Skeletal muscle tissue (tissue), 4 donors: Measurements from ENCODE around the gene LDLRAD3. TPM values are rescaled to one million over a fixed set of nuclear protein-coding genes. Genes with fewer than 3 reads are reported as not detected.

Source experiments
- H3K27ac ChIP-seq: one replicate; pipeline ENCODE4 v1.7.0; 2013; ENCODE audit warnings: mild to moderate bottlenecking, low read depth, low read length, inconsistent platforms
- H3K27me3 ChIP-seq, 3 donors: one replicate each; pipeline ENCODE4 v1.7.0; 2013; ENCODE audit warnings: low read length in 3 of 3; ENCODE audit not compliant: control insufficient read depth in 3 of 3, insufficient read depth in 3 of 3
- H3K36me3 ChIP-seq, 3 donors: one replicate each; pipeline ENCODE4 v1.7.0; 2013; ENCODE audit warnings: low read length in 3 of 3; ENCODE audit not compliant: control insufficient read depth in 3 of 3, insufficient read depth in 3 of 3
- H3K4me1 ChIP-seq, 3 donors: one replicate each; pipeline ENCODE4 v1.7.0; 2013; ENCODE audit warnings: low read length in 3 of 3, mild to moderate bottlenecking in 3 of 3; ENCODE audit not compliant: control insufficient read depth in 3 of 3, insufficient read depth in 3 of 3
- H3K4me3 ChIP-seq, 3 donors: one replicate each; pipeline ENCODE4 v1.7.0; 2013; ENCODE audit warnings: low read length in 3 of 3
- H3K9ac ChIP-seq, 3 donors: one replicate each; pipeline ENCODE4 v1.7.0; 2013; ENCODE audit warnings: low read length in 3 of 3, mild to moderate bottlenecking in 3 of 3, moderate library complexity in 2 of 3, low read depth in 1 of 3
- H3K9me3 ChIP-seq, 3 donors: one replicate each; pipeline ENCODE4 v1.7.0; 2013; ENCODE audit warnings: low read length in 3 of 3; ENCODE audit not compliant: control insufficient read depth in 3 of 3
- total RNA-seq: library from RNA; depleted of rRNA; stranded (reverse); fragments of >200 nt; gene quantifications from one replicate; pipeline ENCODE4 v1.2.3, GENCODE V29; 2014
- donor health status: Osteomylitis.

Gene LDLRAD3
- total RNA-seq, 1 donor from 2014 or later: 39.1 TPM

- Histone ChIP-seq H3K4me1 (peaks cover 13 to 21% (median 13%) of the 10 kb centered on the region in 3 donors), H3K9me3 (no peaks in the 10 kb centered on the region), H3K36me3 (no peaks in the 10 kb centered on the region), H3K9ac (no peak overlapping the region), H3K27ac (no peak overlapping the region), H3K27me3 (no peaks in the 10 kb centered on the region), H3K4me3 (no peak overlapping the region)
Observed at GRCh38 chr11:36153551-36153950, 209.7 kb downstream of the LDLRAD3 start.

DNA sequence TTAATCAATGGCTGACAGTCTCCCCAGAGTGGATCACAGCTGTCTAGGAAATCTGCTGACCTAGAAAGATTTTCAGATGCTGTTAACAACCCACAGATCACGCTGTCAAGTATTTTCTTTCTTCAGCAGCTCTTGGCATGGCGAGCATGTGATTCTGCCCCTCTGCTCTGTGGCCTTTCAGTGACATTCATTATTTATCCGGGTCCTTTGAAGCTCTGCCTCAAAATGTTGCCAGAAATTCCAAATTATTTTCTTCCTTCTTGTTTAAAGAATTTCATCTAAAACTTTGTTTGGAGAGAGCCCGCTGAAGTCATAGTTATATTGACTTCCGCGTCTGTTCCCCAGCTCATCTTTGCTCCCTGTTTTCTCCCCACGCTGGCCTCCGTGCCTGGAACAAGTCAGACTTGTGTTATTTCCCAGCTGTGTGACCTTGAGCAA is 211.3 kb downstream of the LDLRAD3 start:
- Histone ChIP-seq H3K4me1 (peaks cover 5 to 7% (median 7%) of the 10 kb centered on the region in 3 donors), H3K9me3 (no peaks in the 10 kb centered on the region), H3K9ac (no peak overlapping the region), H3K27me3 (no peaks in the 10 kb centered on the region), H3K4me3 (no peak overlapping the region), H3K27ac (no peak overlapping the region), H3K36me3 (no peaks in the 10 kb centered on the region)

DNA sequence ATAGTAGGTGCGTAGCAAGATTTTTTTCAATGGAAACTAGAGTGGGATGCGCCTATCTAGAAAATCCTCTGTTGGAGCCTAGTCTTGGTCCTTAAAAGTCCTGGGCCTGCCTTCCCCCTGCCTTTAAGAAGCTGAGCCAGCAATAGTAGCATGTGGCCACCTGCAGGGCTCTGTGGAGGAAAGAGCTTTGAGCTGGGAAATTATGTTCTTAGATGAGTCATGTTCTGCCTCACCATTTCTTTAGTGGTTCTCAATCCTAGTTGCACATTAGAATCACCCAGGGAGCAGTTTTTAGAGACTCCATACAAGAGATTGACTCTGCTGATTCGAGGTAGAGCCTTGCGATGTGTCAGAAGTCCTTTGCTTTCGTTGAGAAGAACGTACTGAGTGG is 211.9 kb downstream of the LDLRAD3 start:
- peaks cover 4 to 7% (median 6%) of the 10 kb centered on the region in 3 donors for H3K4me1 ChIP-seq
- H3K36me3 ChIP-seq: no peaks in the 10 kb centered on the region
- H3K9ac ChIP-seq: no peak overlapping the region
- no peak overlapping the region for H3K4me3 ChIP-seq
- H3K27me3 ChIP-seq: no peaks in the 10 kb centered on the region
- H3K9me3 ChIP-seq: no peaks in the 10 kb centered on the region
- no peak overlapping the region for H3K27ac ChIP-seq

DNA sequence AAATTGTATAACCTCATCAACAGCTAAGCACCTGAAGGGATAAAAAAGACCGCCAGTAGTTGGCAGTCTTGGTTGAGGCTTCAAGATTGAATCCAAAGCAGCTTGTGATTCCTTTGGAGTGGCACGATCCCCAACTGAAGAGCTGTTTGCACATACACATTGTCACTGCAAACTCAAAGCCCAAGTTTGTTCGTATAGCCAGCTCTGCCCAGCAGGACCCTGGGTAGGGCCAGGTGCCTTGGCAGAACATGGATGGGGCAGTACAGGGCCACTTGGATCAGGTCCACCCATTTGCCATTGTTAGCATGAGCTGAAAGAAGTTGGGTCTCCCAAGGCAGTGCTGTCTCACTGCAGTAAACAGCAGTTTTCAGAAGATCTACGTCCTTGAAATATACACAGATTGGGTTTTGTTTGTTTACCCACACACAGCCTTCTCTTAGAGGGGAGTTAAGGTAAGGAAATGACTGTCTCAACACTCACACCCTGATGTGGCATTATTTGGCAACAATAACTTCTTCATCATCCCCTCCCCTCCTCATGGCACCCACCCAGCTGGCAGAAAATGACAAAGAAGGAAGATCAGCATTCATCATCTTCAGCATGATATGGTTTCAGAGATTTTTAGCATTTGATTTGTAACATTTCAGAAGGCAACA is 212.4 kb downstream of the LDLRAD3 start:
- Histone ChIP-seq H3K27me3 (no peaks in the 10 kb centered on the region), H3K4me1 (peaks cover 4 to 10% (median 7%) of the 10 kb centered on the region in 3 donors), H3K9ac (no peak overlapping the region), H3K4me3 (no peak overlapping the region), H3K9me3 (no peaks in the 10 kb centered on the region), H3K27ac (no peak overlapping the region), H3K36me3 (no peaks in the 10 kb centered on the region)

DNA sequence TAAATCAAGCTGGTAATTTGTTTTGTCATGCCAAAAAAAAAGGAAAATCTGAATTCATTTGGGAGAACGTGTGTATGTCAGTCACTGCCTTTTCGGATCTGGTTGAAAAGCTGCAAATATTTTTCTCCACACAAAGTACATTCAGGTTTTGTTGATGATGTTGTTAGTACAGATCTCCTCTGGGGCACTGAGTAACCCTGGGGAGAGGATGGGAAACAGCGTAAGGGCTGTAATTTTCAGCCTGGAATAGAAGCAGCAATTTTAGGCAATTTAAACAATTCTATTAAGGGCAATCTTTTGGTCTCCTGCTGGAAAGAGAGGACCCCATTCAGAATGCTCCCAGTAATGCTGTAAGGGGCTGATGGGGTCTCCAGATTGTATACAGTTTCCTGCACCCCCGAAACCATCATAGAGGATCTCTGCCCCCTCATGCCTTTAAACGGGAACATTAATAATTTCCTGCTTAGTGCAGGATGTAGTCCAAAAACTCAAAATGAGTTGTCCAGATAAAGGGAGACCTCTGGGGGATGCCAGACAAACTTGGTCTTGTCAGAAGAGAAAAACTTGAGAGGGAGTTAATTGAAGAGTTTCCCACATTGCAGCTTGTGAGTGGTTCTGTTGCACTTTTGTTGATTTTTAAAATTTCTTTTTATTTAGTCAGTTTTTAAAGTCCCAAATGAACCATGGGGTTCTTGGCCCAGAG is 213.1 kb downstream of the LDLRAD3 start:
- Histone ChIP-seq H3K9ac (no peak overlapping the region), H3K27me3 (no peaks in the 10 kb centered on the region), H3K36me3 (no peaks in the 10 kb centered on the region), H3K4me3 (no peak overlapping the region), H3K27ac (no peak overlapping the region), H3K4me1 (peaks cover 6 to 12% (median 7%) of the 10 kb centered on the region in 3 donors), H3K9me3 (no peaks in the 10 kb centered on the region)

DNA sequence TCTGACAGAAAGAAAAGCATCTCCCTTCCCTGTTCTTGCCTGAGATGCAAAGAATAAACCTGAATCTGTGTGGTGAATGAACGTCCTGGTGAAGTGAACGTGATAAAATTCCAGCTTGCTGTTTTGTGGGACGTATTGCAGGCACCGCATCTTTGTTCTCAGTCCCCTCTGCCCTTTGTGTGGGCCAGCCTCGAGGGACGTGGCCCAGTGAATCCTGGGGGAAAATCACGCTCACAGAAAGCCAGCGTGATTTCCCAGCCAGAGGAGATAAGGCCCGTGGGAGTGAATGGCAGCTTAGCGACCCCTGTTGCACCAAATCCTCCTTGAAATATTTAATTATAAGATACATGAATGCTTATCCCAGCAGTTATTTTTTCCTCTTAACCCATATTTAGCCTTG is 216.2 kb downstream of the LDLRAD3 start:
- H3K4me1 ChIP-seq: peaks cover 14 to 27% (median 24%) of the 10 kb centered on the region in 3 donors
- no peak overlapping the region for H3K27ac ChIP-seq
- no peak overlapping the region for H3K9ac ChIP-seq

DNA sequence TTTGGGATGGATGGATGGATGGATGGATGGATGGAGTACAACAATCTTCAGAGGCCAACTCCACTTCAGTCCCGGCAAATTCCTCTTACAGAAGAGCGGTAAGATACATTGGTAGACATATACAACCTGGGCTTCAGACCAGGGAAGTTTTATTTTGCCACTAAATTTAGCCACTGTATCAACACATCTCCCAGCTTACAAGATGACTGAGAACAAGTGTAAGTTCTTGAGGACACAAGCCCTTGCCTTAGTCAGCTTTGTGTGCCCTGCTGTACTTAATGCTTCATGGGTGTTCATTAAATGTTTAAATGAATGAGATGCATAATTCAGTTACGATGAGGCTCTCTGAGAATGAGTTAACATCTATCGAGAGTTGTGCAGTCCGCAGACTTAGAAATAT is 217.7 kb downstream of the LDLRAD3 start:
- Histone ChIP-seq H3K9ac (no peak overlapping the region), H3K27me3 (no peaks in the 10 kb centered on the region), H3K27ac (no peak overlapping the region), H3K36me3 (no peaks in the 10 kb centered on the region), H3K4me3 (no peak overlapping the region), H3K9me3 (no peaks in the 10 kb centered on the region), H3K4me1 (peaks cover 10 to 21% (median 18%) of the 10 kb centered on the region in 3 donors)

More for the DNA sequence above, 216.2 kb downstream of the LDLRAD3 start:
- Histone ChIP-seq H3K4me3 (no peak overlapping the region), H3K9me3 (no peaks in the 10 kb centered on the region), H3K36me3 (no peaks in the 10 kb centered on the region), H3K27me3 (no peaks in the 10 kb centered on the region)

DNA sequence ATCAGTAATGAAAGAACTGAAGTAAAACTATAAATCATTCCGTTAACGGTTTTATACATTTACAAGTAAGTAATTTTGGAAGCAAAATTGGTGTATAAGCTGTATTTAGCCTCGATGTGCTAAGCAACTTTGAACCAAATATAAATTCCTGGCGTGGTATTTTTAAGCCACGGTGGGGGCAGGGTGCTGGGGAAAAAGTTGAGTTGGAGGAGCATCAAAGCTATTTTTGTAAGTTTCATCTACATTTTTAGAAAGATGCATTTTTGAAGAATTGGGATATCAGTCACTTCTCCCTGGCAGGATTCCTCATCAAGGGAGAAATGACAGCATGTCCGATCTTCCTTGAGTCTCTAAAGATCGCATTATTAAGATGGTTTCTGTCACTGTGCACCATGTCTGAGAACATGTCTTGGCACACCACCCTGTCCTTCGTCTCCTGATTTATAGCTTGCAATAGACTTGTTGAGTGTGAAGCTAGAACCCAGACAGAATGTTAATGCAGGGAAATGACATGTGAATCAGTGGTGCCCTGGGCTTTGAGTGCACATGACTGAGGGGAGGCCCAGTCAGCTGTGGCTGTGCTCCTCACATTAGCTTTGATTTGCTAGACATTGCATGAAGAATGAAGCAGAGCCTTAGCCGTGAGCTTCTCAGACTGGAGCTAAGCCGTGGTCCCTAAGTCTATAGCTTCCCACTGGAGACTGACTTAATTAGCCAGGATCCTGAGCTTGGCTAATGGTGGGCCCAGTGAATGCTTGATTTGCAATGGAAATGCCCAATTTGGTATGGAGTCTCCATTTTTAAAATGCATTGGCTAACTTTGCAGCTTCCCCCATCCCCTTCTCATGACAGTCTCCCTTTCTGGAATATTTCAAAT is 218.4 kb downstream of the LDLRAD3 start:
- peaks cover 10 to 21% (median 17%) of the 10 kb centered on the region in 3 donors for H3K4me1 ChIP-seq
- no peak overlapping the region for H3K9ac ChIP-seq
- no peaks in the 10 kb centered on the region for H3K36me3 ChIP-seq
- peak overlapping the region in 1 of 3 donors; percentile 7 for H3K4me3 ChIP-seq
- no peaks in the 10 kb centered on the region for H3K9me3 ChIP-seq
- H3K27me3 ChIP-seq: no peaks in the 10 kb centered on the region
- no peak overlapping the region for H3K27ac ChIP-seq

GRCh38 chr11:36162883-36163434 is 219.1 kb downstream of the LDLRAD3 start:
- H3K27me3 ChIP-seq: no peaks in the 10 kb centered on the region
- H3K4me1 ChIP-seq: peaks cover 10 to 21% (median 17%) of the 10 kb centered on the region in 3 donors
- no peak overlapping the region for H3K27ac ChIP-seq
- H3K9me3 ChIP-seq: no peaks in the 10 kb centered on the region
- no peak overlapping the region for H3K9ac ChIP-seq
- H3K36me3 ChIP-seq: no peaks in the 10 kb centered on the region
- H3K4me3 ChIP-seq: no peak overlapping the region
